ENCODE measurements around the gene PDZK1IP1. TPM values are rescaled to one million over a fixed set of nuclear protein-coding genes. Genes with fewer than 3 reads are reported as not detected.

PDZK1IP1 gene
- polyA plus RNA-seq, 1 donor (not counting 4 experiments of a cell fraction or from before 2014, with no cell fraction given) = 1.5 TPM

- Histone ChIP-seq H3K36me3 (ENCODE audit: control insufficient read depth in 2 of 2, extremely low read depth in 1 of 2, insufficient read depth in 2 of 2, low read length in 2 of 2) (no peaks in the 10 kb centered on the region), H3K9me3 (ENCODE audit: control insufficient read depth, low read depth, low read length) (no peaks in the 10 kb centered on the region), H3K27me3 (ENCODE audit: control insufficient read depth, extremely low read depth, insufficient read depth, low read length) (no peaks in the 10 kb centered on the region), H3K4me3 (ENCODE audit: control insufficient read depth in 2 of 3, extremely low read depth in 1 of 3, insufficient read depth in 2 of 3, low read depth in 1 of 3, low read length in 3 of 3) (peak overlapping the region; percentile 29 to 70 (median 65)), H3K9me1 (ENCODE audit: control insufficient read depth, extremely low read depth, insufficient read depth, low read length) (no peaks in the 10 kb centered on the region), H3K27ac (ENCODE audit: control insufficient read depth, insufficient read depth, low read length) (no peak overlapping the region), H4K20me1 (ENCODE audit: control insufficient read depth, extremely low read depth, insufficient read depth, low read length) (no peaks in the 10 kb centered on the region), H3K9ac (ENCODE audit: control insufficient read depth, extremely low read depth, insufficient read depth, low read length) (peak overlapping the region; percentile 40), H3K79me2 (ENCODE audit: control insufficient read depth, insufficient read depth, low read length) (no peaks in the 10 kb centered on the region), H3K4me2 (ENCODE audit: control insufficient read depth, extremely low read depth, insufficient read depth, low read depth, low read length) (peak overlapping the region; percentile 93), H3K4me1 (ENCODE audit: control insufficient read depth, extremely low read depth, insufficient read depth, low read length) (peaks cover 9% of the 10 kb centered on the region), H2AFZ (ENCODE audit: control insufficient read depth, low read length) (peak overlapping the region; percentile 95)
- peak; percentile 52 for FAIRE-seq
- dilution Hi-C loops (cut with MboI; ENCODE audit: extremely low pct_ligation_motif_present, low sequenced_read_pairs) = no loop called here
- no peak for DNase-seq (ENCODE audit: low read depth, low spot score)
- no peak for TF ChIP-seq EZH2 (IDR thresholded peaks at IDR 0.05; ENCODE audit: low read length)
- TF ChIP-seq, protein P1, sequence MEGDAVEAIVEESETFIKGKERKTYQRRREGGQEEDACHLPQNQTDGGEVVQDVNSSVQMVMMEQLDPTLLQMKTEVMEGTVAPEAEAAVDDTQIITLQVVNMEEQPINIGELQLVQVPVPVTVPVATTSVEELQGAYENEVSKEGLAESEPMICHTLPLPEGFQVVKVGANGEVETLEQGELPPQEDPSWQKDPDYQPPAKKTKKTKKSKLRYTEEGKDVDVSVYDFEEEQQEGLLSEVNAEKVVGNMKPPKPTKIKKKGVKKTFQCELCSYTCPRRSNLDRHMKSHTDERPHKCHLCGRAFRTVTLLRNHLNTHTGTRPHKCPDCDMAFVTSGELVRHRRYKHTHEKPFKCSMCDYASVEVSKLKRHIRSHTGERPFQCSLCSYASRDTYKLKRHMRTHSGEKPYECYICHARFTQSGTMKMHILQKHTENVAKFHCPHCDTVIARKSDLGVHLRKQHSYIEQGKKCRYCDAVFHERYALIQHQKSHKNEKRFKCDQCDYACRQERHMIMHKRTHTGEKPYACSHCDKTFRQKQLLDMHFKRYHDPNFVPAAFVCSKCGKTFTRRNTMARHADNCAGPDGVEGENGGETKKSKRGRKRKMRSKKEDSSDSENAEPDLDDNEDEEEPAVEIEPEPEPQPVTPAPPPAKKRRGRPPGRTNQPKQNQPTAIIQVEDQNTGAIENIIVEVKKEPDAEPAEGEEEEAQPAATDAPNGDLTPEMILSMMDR (optimal IDR thresholded peaks at IDR 0.05 in 1 of 3, IDR thresholded peaks at IDR 0.05 in 1 of 3, conservative IDR thresholded peaks at IDR 0.05 in 1 of 3; ENCODE audit: extremely low read depth in 1 of 3, insufficient read depth in 2 of 3, low read length in 3 of 3) = peak; percentile 84 to 96 (median 96)
Observed at GRCh38 chr1:47179017-47179987, 10.5 kb downstream of the PDZK1IP1 start.

GRCh38 chr1:47178654-47179016 is 11.2 kb downstream of the PDZK1IP1 start:
- DNase-seq (ENCODE audit: low read depth, low spot score) (no peak), FAIRE-seq (no peak)
- Histone ChIP-seq H3K4me3 (ENCODE audit: control insufficient read depth in 2 of 3, extremely low read depth in 1 of 3, insufficient read depth in 2 of 3, low read depth in 1 of 3, low read length in 3 of 3) (peak overlapping the region in 2 of 3 experiments; percentile 29 to 70), H4K20me1 (ENCODE audit: control insufficient read depth, extremely low read depth, insufficient read depth, low read length) (no peaks in the 10 kb centered on the region), H3K36me3 (ENCODE audit: control insufficient read depth in 2 of 2, extremely low read depth in 1 of 2, insufficient read depth in 2 of 2, low read length in 2 of 2) (no peaks in the 10 kb centered on the region), H3K9ac (ENCODE audit: control insufficient read depth, extremely low read depth, insufficient read depth, low read length) (peak overlapping the region; percentile 40), H3K27ac (ENCODE audit: control insufficient read depth, insufficient read depth, low read length) (no peak overlapping the region), H2AFZ (ENCODE audit: control insufficient read depth, low read length) (peak overlapping the region; percentile 65), H3K79me2 (ENCODE audit: control insufficient read depth, insufficient read depth, low read length) (no peaks in the 10 kb centered on the region), H3K4me2 (ENCODE audit: control insufficient read depth, extremely low read depth, insufficient read depth, low read depth, low read length) (peak overlapping the region; percentile 93), H3K9me3 (ENCODE audit: control insufficient read depth, low read depth, low read length) (no peaks in the 10 kb centered on the region), H3K4me1 (ENCODE audit: control insufficient read depth, extremely low read depth, insufficient read depth, low read length) (peaks cover 9% of the 10 kb centered on the region), H3K9me1 (ENCODE audit: control insufficient read depth, extremely low read depth, insufficient read depth, low read length) (no peaks in the 10 kb centered on the region), H3K27me3 (ENCODE audit: control insufficient read depth, extremely low read depth, insufficient read depth, low read length) (no peaks in the 10 kb centered on the region)
- dilution Hi-C loops (cut with MboI; ENCODE audit: extremely low pct_ligation_motif_present, low sequenced_read_pairs) = no loop called here
- TF ChIP-seq, protein P1 (optimal IDR thresholded peaks at IDR 0.05 in 1 of 3, IDR thresholded peaks at IDR 0.05 in 1 of 3, conservative IDR thresholded peaks at IDR 0.05 in 1 of 3; ENCODE audit: extremely low read depth in 1 of 3, insufficient read depth in 2 of 3, low read length in 3 of 3) = no peak
